H1 (cell line): Measurements from ENCODE around the gene PCDH9. TPM values are rescaled to one million over a fixed set of nuclear protein-coding genes. Genes with fewer than 3 reads are reported as not detected.

ENCODE experiments used
- CTCF ChIA-PET: fragments of 300-600 bp; sonication (Branson Sonifier 250); formaldehyde crosslinking; loops from one replicate; lab custom pipeline; 2021; ENCODE audit not compliant: partially characterized antibody; lab: Charles Lee
- POLR2A ChIA-PET: fragments of 300-600 bp; sonication (Branson Sonifier 250); formaldehyde crosslinking; loops from one replicate; lab custom pipeline; 2021; ENCODE audit warnings: inconsistent platforms; ENCODE audit not compliant: partially characterized antibody; lab: Charles Lee
- DNase-seq, 2 experiments: peaks; one replicate each; pipeline versions ENCODE4 v3.0.0 to v3.0.0-alpha.2; 2010 to 2022; ENCODE audit warnings: low spot score in 2 of 2, low read depth in 1 of 2, mixed read lengths in 1 of 2
- FAIRE-seq: peaks from 2 replicates; lab custom pipeline; 2011; peaks lifted over from hg19 to GRCh38; lab: Jason Lieb, UNC
- H2AFZ ChIP-seq: 2 replicates; pipeline ENCODE4 v1.8.1; 2012; ENCODE audit warnings: low read length, inconsistent platforms
- H2AK5ac ChIP-seq: 2 replicates; pipeline ENCODE4 v1.6.1; 2013; ENCODE audit warnings: low read depth, low read length
- H2BK120ac ChIP-seq: replicated peaks from 2 replicates; pipeline ENCODE3; 2013; ENCODE audit warnings: low read depth, low read length, inconsistent platforms
- H2BK12ac ChIP-seq: 2 replicates; pipeline ENCODE4 v1.6.1; 2013; ENCODE audit warnings: low read depth, low read length
- H2BK15ac ChIP-seq: 2 replicates; pipeline ENCODE4 v1.6.1; 2013; ENCODE audit warnings: low read length
- H2BK20ac ChIP-seq: 2 replicates; pipeline ENCODE4 v1.6.1; 2013; ENCODE audit warnings: low read length
- H2BK5ac ChIP-seq: 2 replicates; pipeline ENCODE4 v1.6.1; 2013; ENCODE audit warnings: low read depth, low read length
- H3K14ac ChIP-seq: 2 replicates; pipeline ENCODE4 v1.6.1; 2013; ENCODE audit warnings: inconsistent platforms; ENCODE audit not compliant: insufficient read length
- H3K18ac ChIP-seq: 2 replicates; pipeline ENCODE4 v1.6.1; 2013; ENCODE audit warnings: low read length; ENCODE audit errors: extremely low read depth
- H3K23ac ChIP-seq: 2 replicates; pipeline ENCODE4 v1.6.1; 2013; ENCODE audit warnings: inconsistent platforms; ENCODE audit not compliant: insufficient read length
- H3K23me2 ChIP-seq: 2 replicates; pipeline ENCODE4 v1.6.1; 2013; ENCODE audit warnings: low read depth, low read length
- H3K27ac ChIP-seq: 2 replicates; pipeline ENCODE4 v1.6.1; 2011; ENCODE audit warnings: low read depth, low read length, inconsistent platforms
- H3K27me3 ChIP-seq, 4 experiments: replicated peaks in 1 of 4; 1 replicate in 1 of 4; 2 replicates in 3 of 4; pipeline versions ENCODE4 v1.6.1 to v1.8.1; 2011 to 2013; ENCODE audit warnings: low read length in 3 of 4, mild to moderate bottlenecking in 3 of 4, inconsistent platforms in 2 of 4, mixed read lengths in 2 of 4, moderate library complexity in 1 of 4; ENCODE audit not compliant: control insufficient read depth in 3 of 4, insufficient read depth in 3 of 4; ENCODE audit errors: extremely low read depth in 1 of 4
- H3K36me3 ChIP-seq, 4 experiments: 2 replicates each; pipeline versions ENCODE4 v1.6.1 to v1.8.1; 2011 to 2013; ENCODE audit warnings: mild to moderate bottlenecking in 4 of 4, low read length in 3 of 4, moderate library complexity in 2 of 4, control low read depth in 1 of 4, inconsistent platforms in 1 of 4; ENCODE audit not compliant: insufficient read depth in 4 of 4, control insufficient read depth in 2 of 4
- H3K4ac ChIP-seq: replicated peaks from 2 replicates; pipeline ENCODE3; 2013; ENCODE audit warnings: low read length, low read depth, mixed read lengths, inconsistent platforms; ENCODE audit not compliant: insufficient read length
- H3K4me1 ChIP-seq, 4 experiments: replicated peaks in 1 of 4; 1 replicate in 1 of 4; 2 replicates in 3 of 4; pipeline versions ENCODE4 v1.6.1 to v1.8.1; 2011 to 2013; ENCODE audit warnings: low read length in 3 of 4, inconsistent platforms in 2 of 4, mixed read lengths in 1 of 4; ENCODE audit not compliant: insufficient read depth in 4 of 4, control insufficient read depth in 3 of 4
- H3K4me2 ChIP-seq, 2 experiments: 2 replicates each; pipeline versions ENCODE4 v1.6.1 to v1.8.1; 2011 to 2013; ENCODE audit warnings: low read depth in 2 of 2, low read length in 2 of 2, control low read depth in 1 of 2, inconsistent platforms in 1 of 2, mild to moderate bottlenecking in 1 of 2; ENCODE audit not compliant: insufficient read depth in 1 of 2
- H3K4me3 ChIP-seq, 4 experiments: fragments of 200-600, 300-600 bp in 1 of 4; sonication (generic), shearing (Covaris generic), sonication (Bioruptor Twin) in 1 of 4; 2 replicates each; pipeline versions ENCODE4 v1.5.1 to v1.8.1; 2011 to 2016; ENCODE audit warnings: low read length in 4 of 4, low read depth in 3 of 4, control low read depth in 2 of 4, inconsistent platforms in 2 of 4, mild to moderate bottlenecking in 2 of 4, mixed read lengths in 1 of 4, moderate library complexity in 1 of 4; ENCODE audit not compliant: insufficient read depth in 2 of 4; ENCODE audit errors: extremely low read depth in 1 of 4
- H3K56ac ChIP-seq: replicated peaks from 2 replicates; pipeline ENCODE3; 2013; ENCODE audit warnings: low read depth, mild to moderate bottlenecking, mixed read lengths, low read length, inconsistent platforms; ENCODE audit not compliant: insufficient read length
- H3K79me1 ChIP-seq: 2 replicates; pipeline ENCODE4 v1.6.1; 2013; ENCODE audit warnings: low read depth, low read length, control low read depth
- H3K79me2 ChIP-seq, 2 experiments: 2 replicates each; pipeline versions ENCODE4 v1.6.1 to v1.8.1; 2012 to 2013; ENCODE audit warnings: low read length in 2 of 2, mild to moderate bottlenecking in 2 of 2, inconsistent platforms in 1 of 2; ENCODE audit not compliant: insufficient read depth in 2 of 2, control insufficient read depth in 1 of 2
- H3K9ac ChIP-seq, 4 experiments: replicated peaks in 1 of 4; 1 replicate in 1 of 4; 2 replicates in 3 of 4; pipeline versions ENCODE4 v1.6.1 to v1.8.1; 2011 to 2013; ENCODE audit warnings: low read depth in 3 of 4, low read length in 3 of 4, control low read depth in 2 of 4, mild to moderate bottlenecking in 2 of 4, moderate library complexity in 2 of 4, inconsistent platforms in 1 of 4; ENCODE audit errors: extremely low read depth in 1 of 4
- H3K9me3 ChIP-seq, 2 experiments: 2 replicates each; pipeline versions ENCODE4 v1.6.1 to v1.8.1; 2012 to 2013; ENCODE audit warnings: mild to moderate bottlenecking in 2 of 2, moderate library complexity in 2 of 2, control low read depth in 1 of 2, inconsistent platforms in 1 of 2, low read depth in 1 of 2, low read length in 1 of 2, mixed read lengths in 1 of 2; ENCODE audit not compliant: insufficient read depth in 2 of 2
- H4K20me1 ChIP-seq, 2 experiments: replicated peaks in 1 of 2; 2 replicates each; pipeline versions ENCODE3 to v1.8.1; 2011 to 2013; ENCODE audit warnings: inconsistent platforms in 2 of 2, low read length in 2 of 2, mild to moderate bottlenecking in 1 of 2; ENCODE audit not compliant: insufficient read depth in 2 of 2, control insufficient read depth in 1 of 2
- H4K5ac ChIP-seq: 2 replicates; pipeline ENCODE4 v1.6.1; 2013; ENCODE audit warnings: low read length, low read depth, mixed read lengths, inconsistent platforms; ENCODE audit not compliant: insufficient read length
- H4K8ac ChIP-seq: 2 replicates; pipeline ENCODE4 v1.8.0; 2013; ENCODE audit warnings: mild to moderate bottlenecking, moderate library complexity, low read length, inconsistent platforms; ENCODE audit not compliant: insufficient read depth; ENCODE audit errors: extremely low read depth
- H4K91ac ChIP-seq: replicated peaks from 2 replicates; pipeline ENCODE3; 2013; ENCODE audit warnings: low read length, mixed read lengths, inconsistent platforms; ENCODE audit not compliant: insufficient read length
- GTF2F1 ChIP-seq: IDR thresholded peaks from 2 replicates; pipeline ENCODE4 v1.6.1; 2012; ENCODE audit warnings: low read depth, low read length, improper control_type of control experiment, borderline replicate concordance
- MAX ChIP-seq: IDR thresholded peaks from 2 replicates; pipeline ENCODE4 v1.6.1; 2012; ENCODE audit warnings: inconsistent platforms
- TBP ChIP-seq: IDR thresholded peaks from 2 replicates; pipeline ENCODE4 v1.6.1; 2011; ENCODE audit warnings: low read depth, low read length, improper control_type of control experiment
- WGBS, 2 experiments: shearing (Covaris generic) in 1 of 2; methylation state at CpG; one replicate each; pipeline versions ENCODE4 v1.1.6 to v1.1.7; 2013 to 2015; ENCODE audit warnings: low lambda C conversion rate in 2 of 2, mixed read lengths in 2 of 2, inconsistent platforms in 1 of 2, low coverage in 1 of 2, missing lambda C conversion rate in 1 of 2; ENCODE audit not compliant: insufficient replicate concordance in 2 of 2, insufficient coverage in 1 of 2, insufficient read length in 1 of 2; ENCODE audit errors: extremely low coverage in 1 of 2, missing lambda C conversion rate in 1 of 2; 5-methylcytosine and 5-hydroxymethylcytosine counted together
- polyA plus RNA-seq, 7 experiments: library from polyadenylated mRNA; depleted of rRNA in 3 of 7; stranded (reverse) in 5 of 7; unstranded in 2 of 7; fragments of >200 nt in 5 of 7; fragments of 200-250 nt in 2 of 7; gene quantifications; 1 replicate in 5 of 7; 2 replicates in 1 of 7; 4 replicates in 1 of 7; pipeline versions ENCODE4 v1.2.1 to v1.2.3, GENCODE V29; 2011 to 2013; ENCODE audit warnings: missing spikeins in 2 of 7, mixed read lengths in 2 of 7
- total RNA-seq: library from RNA; stranded (reverse); fragmentation: NEBNext Ultra II Directional; extraction: Animal tissue kit (Norgen Biotek cat#: 25700); gene quantifications from 2 replicates; pipeline ENCODE4 v1.2.1, GENCODE V29; 2021

PCDH9 gene
- total and polyA plus RNA-seq, 2 of the 8 experiments (the other 6 are each of a cell fraction or from before 2014, with no cell fraction given): 0.12 to 0.60 TPM

GRCh38 chr13:67096418-67096817 is 133.7 kb downstream of the PCDH9 start:
- no peaks in the 10 kb centered on the region for H3K79me2 ChIP-seq
- H4K5ac ChIP-seq: no peak overlapping the region
- H4K8ac ChIP-seq: no peak overlapping the region
- H2BK120ac ChIP-seq: no peak overlapping the region
- no peak overlapping the region for H4K91ac ChIP-seq
- H4K20me1 ChIP-seq: no peaks in the 10 kb centered on the region
- TF ChIP-seq GTF2F1 (no peak), MAX (no peak), TBP (no peak)
- TF ChIP-seq, all 59 proteins: peak for 0
- no peak overlapping the region for H2BK5ac ChIP-seq
- no peak overlapping the region for H3K23ac ChIP-seq
- H3K4ac ChIP-seq: no peak overlapping the region
- no peak overlapping the region for H3K9ac ChIP-seq
- ChIA-PET CTCF (no interaction called here), POLR2A (no interaction called here)
- no peaks in the 10 kb centered on the region for H3K4me1 ChIP-seq
- H2BK15ac ChIP-seq: no peak overlapping the region
- H3K23me2 ChIP-seq: no peaks in the 10 kb centered on the region
- H3K36me3 ChIP-seq: no peaks in the 10 kb centered on the region
- no peak overlapping the region for H3K14ac ChIP-seq
- no peaks in the 10 kb centered on the region for H3K9me3 ChIP-seq
- WGBS, 2 experiments: 96% methylated on average over 2 of the region's 2 CpGs; no CpG with 5 or more reads in 1 of the 2 experiments
- H3K79me1 ChIP-seq: no peaks in the 10 kb centered on the region
- H3K27me3 ChIP-seq: no peaks in the 10 kb centered on the region
- no peak overlapping the region for H3K4me2 ChIP-seq
- no peak overlapping the region for H3K27ac ChIP-seq
- H3K56ac ChIP-seq: no peak overlapping the region
- H2BK20ac ChIP-seq: no peak overlapping the region
- DNase-seq: no peak
- H2BK12ac ChIP-seq: no peak overlapping the region
- no peak overlapping the region for H2AK5ac ChIP-seq
- no peak for FAIRE-seq
- H3K18ac ChIP-seq: no peak overlapping the region
- H2AFZ ChIP-seq: no peak overlapping the region
- no peak overlapping the region for H3K4me3 ChIP-seq
